ENCODE data around the gene IGFL1. TPM values are rescaled to one million over a fixed set of nuclear protein-coding genes. Genes with fewer than 3 reads are reported as not detected.

IGFL1 gene
- total and polyA plus RNA-seq, 2 of the 8 experiments (the other 6 are each of a cell fraction or from before 2014, with no cell fraction given): not detected

GRCh38 chr19:46265217-46265828 is 35.8 kb downstream of the IGFL1 start (continued):
- TF ChIP-seq TCF12 (IDR thresholded peaks at IDR 0.05; ENCODE audit: low read depth, low read length) (0 out of 2 replicates have a peak, but pooled peaks have one; percentile 40), YY1 (IDR thresholded peaks at IDR 0.05; ENCODE audit: low read depth, low read length) (no peak), CTCF (IDR thresholded peaks at IDR 0.05; ENCODE audit: control extremely low read depth in 1 of 3, insufficient read depth in 1 of 3, low read depth in 1 of 3, low read length in 3 of 3) (peak; percentile 50 to 96 (median 70)), RAD21 (IDR thresholded peaks at IDR 0.05 in 1 of 2, conservative IDR thresholded peaks at IDR 0.05 in 1 of 2; ENCODE audit: low read depth in 2 of 2, low read length in 2 of 2) (peak; percentile 95 to 96)

All from H1 (cell line).